ENCODE measurements around the gene MAPKAPK2. TPM values are rescaled to one million over a fixed set of nuclear protein-coding genes. Genes with fewer than 3 reads are reported as not detected.

MAPKAPK2 gene
- total RNA-seq, 3 donors from 2014 or later: 68.4 to 75.2 (median 72.1) TPM

GRCh38 chr1:206680279-206680678 is 4.4 kb upstream of the MAPKAPK2 start:
- Histone ChIP-seq H3K4me1 (ENCODE audit: low read depth) (peaks cover 8% of the 10 kb centered on the region), H3K9me3 (no peaks in the 10 kb centered on the region), H3K4me3 (no peak overlapping the region), H3K36me3 (ENCODE audit: low read depth) (no peaks in the 10 kb centered on the region)
- ATAC-seq: no peak
- TF ChIP-seq, protein P1, sequence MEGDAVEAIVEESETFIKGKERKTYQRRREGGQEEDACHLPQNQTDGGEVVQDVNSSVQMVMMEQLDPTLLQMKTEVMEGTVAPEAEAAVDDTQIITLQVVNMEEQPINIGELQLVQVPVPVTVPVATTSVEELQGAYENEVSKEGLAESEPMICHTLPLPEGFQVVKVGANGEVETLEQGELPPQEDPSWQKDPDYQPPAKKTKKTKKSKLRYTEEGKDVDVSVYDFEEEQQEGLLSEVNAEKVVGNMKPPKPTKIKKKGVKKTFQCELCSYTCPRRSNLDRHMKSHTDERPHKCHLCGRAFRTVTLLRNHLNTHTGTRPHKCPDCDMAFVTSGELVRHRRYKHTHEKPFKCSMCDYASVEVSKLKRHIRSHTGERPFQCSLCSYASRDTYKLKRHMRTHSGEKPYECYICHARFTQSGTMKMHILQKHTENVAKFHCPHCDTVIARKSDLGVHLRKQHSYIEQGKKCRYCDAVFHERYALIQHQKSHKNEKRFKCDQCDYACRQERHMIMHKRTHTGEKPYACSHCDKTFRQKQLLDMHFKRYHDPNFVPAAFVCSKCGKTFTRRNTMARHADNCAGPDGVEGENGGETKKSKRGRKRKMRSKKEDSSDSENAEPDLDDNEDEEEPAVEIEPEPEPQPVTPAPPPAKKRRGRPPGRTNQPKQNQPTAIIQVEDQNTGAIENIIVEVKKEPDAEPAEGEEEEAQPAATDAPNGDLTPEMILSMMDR (IDR thresholded peaks at IDR 0.05): no peak
- intact Hi-C loops (cut with DNase I, micrococcal nuclease): no loop called here
- DNase-seq: no peak

GRCh38 chr1:206681359-206681758 is 3.3 kb upstream of the MAPKAPK2 start:
- no peak for DNase-seq
- H3K9me3 ChIP-seq: no peaks in the 10 kb centered on the region
- peaks cover 5% of the 10 kb centered on the region for H3K4me1 ChIP-seq (ENCODE audit: low read depth)
- no peak for ATAC-seq
- no peaks in the 10 kb centered on the region for H3K36me3 ChIP-seq (ENCODE audit: low read depth)
- TF ChIP-seq, protein P1 (IDR thresholded peaks at IDR 0.05): no peak
- intact Hi-C loops (cut with DNase I, micrococcal nuclease): no loop called here
- no peak overlapping the region for H3K4me3 ChIP-seq

GRCh38 chr1:206682111-206682510 is 2.6 kb upstream of the MAPKAPK2 start:
- H3K36me3 ChIP-seq (ENCODE audit: low read depth): no peaks in the 10 kb centered on the region
- intact Hi-C loops (cut with DNase I, micrococcal nuclease): no loop called here
- H3K9me3 ChIP-seq: no peaks in the 10 kb centered on the region
- DNase-seq (no peak), ATAC-seq (no peak)
- TF ChIP-seq, protein P1 (IDR thresholded peaks at IDR 0.05): no peak
- peaks cover 12% of the 10 kb centered on the region for H3K4me1 ChIP-seq (ENCODE audit: low read depth)
- no peak overlapping the region for H3K4me3 ChIP-seq

DNA sequence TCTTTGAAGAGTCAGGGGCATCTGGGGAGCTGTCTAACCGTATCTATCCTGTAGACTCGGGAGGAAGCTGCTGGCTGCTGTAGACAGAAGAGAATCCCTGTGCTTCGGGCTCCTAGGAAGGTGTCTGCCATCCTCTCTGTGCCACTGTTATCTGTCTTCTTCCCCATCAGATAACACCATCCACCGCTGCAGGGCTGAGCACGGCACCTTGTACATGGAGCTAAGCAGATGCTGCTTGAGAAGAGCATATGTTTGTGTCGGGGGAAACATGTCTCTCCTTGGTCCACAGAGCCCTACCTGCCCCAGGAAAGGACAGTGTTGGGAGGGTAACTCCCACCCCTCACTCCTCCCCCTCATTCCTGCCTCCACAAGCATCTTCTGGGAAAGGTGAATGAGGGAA is 1.4 kb upstream of the MAPKAPK2 start:
- DNase-seq (no peak), ATAC-seq (no peak)
- Histone ChIP-seq H3K36me3 (ENCODE audit: low read depth) (no peaks in the 10 kb centered on the region), H3K9me3 (no peaks in the 10 kb centered on the region), H3K4me1 (ENCODE audit: low read depth) (peaks cover 24% of the 10 kb centered on the region), H3K4me3 (no peak overlapping the region)
- TF ChIP-seq, protein P1 (IDR thresholded peaks at IDR 0.05): no peak
- intact Hi-C loops (cut with DNase I, micrococcal nuclease): no loop called here

DNA sequence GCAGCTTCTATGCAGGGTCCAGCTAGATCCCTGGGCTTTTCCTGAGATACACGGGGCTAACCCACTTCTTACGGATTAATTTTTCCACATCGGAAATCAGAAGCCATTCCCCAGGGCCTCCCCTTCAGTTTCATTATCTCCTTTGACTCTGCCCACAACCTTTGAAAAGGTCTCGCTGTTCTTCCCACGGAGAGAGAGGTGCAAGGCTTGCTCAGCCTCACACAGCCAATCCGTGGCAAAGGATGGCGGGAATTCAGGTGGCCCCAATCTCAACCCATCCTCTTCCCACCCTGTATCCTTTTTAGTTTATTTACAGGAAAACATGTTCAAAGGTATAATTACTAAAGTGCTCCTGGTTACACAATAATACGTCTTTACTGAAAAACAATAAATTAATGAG is 702 bp upstream of the MAPKAPK2 start:
- Histone ChIP-seq H3K36me3 (ENCODE audit: low read depth) (no peaks in the 10 kb centered on the region), H3K9me3 (no peaks in the 10 kb centered on the region), H3K4me1 (ENCODE audit: low read depth) (peaks cover 29% of the 10 kb centered on the region), H3K4me3 (no peak overlapping the region)
- intact Hi-C loops (cut with DNase I, micrococcal nuclease): no loop called here
- ATAC-seq: no peak
- TF ChIP-seq, protein P1 (IDR thresholded peaks at IDR 0.05): no peak
- no peak for DNase-seq

- peak; percentile 41 to 68 (median 66) for DNase-seq
- Histone ChIP-seq H3K4me1 (ENCODE audit: low read depth) (peaks cover 40% of the 10 kb centered on the region), H3K36me3 (ENCODE audit: low read depth) (no peaks in the 10 kb centered on the region), H3K9me3 (no peaks in the 10 kb centered on the region), H3K4me3 (peak overlapping the region; percentile 78)
- intact Hi-C loops (cut with DNase I, micrococcal nuclease): no loop called here
- TF ChIP-seq, protein P1 (IDR thresholded peaks at IDR 0.05): no peak
- peak; percentile 61 for ATAC-seq
Observed at GRCh38 chr1:206685334-206685768, 646 bp downstream of the MAPKAPK2 start.
